Activated naive CD8-positive, alpha-beta T cell (primary cell): ENCODE data around the gene TEKTIP1.

Experiments used
- H3K27ac Mint-ChIP-seq: one replicate; pipeline ENCODE4 v1.8.0; 2021; ENCODE audit warnings: mixed read lengths
- H3K27me3 Mint-ChIP-seq: one replicate; pipeline ENCODE4 v1.8.0; 2021; ENCODE audit warnings: mixed read lengths
- H3K36me3 Mint-ChIP-seq: one replicate; pipeline ENCODE4 v1.8.0; 2021; ENCODE audit warnings: mixed read lengths
- H3K4me1 Mint-ChIP-seq: one replicate; pipeline ENCODE4 v1.8.0; 2021; ENCODE audit warnings: low read depth, mixed read lengths
- H3K4me3 Mint-ChIP-seq: one replicate; pipeline ENCODE4 v1.8.0; 2021; ENCODE audit warnings: mild to moderate bottlenecking, mixed read lengths
- H3K9me3 Mint-ChIP-seq: one replicate; pipeline ENCODE4 v1.8.0; 2021; ENCODE audit warnings: low read depth, mixed read lengths

TEKTIP1 gene

GRCh38 chr19:3515891-3516422 is 23.0 kb upstream of the TEKTIP1 start:
- Mint-ChIP-seq H3K4me3 (no peak overlapping the region), H3K27ac (no peak overlapping the region), H3K27me3 (no peaks in the 10 kb centered on the region), H3K9me3 (no peaks in the 10 kb centered on the region), H3K36me3 (peaks cover 1% of the 10 kb centered on the region), H3K4me1 (peaks cover 30% of the 10 kb centered on the region)

DNA sequence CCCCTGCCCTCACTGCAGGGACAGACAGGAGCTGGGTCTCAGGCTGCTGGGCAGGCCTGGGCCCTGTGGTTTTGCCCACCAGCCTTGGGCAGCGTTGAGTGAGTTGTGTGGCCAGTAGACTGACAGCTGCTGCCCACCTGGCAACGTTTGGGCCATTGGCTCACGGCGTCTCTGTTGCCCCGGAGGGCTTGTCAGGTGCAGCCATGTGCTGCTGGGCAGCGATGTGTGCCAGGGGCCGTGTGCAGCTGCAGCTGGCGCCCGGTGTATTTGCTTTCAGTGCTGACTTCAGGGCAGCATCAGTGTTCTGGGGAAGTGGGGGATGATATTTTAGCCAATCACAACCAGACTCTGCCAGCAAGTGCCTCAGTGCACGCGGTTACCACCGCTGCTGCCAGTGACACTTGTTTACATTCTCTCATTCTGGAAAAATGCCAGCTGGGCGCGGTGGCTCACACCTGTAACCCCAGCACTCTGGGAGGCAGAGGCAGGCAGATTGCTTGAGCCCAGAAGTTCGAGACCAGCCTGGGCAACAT is 22.2 kb upstream of the TEKTIP1 start:
- Mint-ChIP-seq H3K4me3 (no peak overlapping the region), H3K27me3 (no peaks in the 10 kb centered on the region), H3K4me1 (peaks cover 31% of the 10 kb centered on the region), H3K9me3 (no peaks in the 10 kb centered on the region), H3K27ac (no peak overlapping the region), H3K36me3 (peaks cover 4% of the 10 kb centered on the region)

DNA sequence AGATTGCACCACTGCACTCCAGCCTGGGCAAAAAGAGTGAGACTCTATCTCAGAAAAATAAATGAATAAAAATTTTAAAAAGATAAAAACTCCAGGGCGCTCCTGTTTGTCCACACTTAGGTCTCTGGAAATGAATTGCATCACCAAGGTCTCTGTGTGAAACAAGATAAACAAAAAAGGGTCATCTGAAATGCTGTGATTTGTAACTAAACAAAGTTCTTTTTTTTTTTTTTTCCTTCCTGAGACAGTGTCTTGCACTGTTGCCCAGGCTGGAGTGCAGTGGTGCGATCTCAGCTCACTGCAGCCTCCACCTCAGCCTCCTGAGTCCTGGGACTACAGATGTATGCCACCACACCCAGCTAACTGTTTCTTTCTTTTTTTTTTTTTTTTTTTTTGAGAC is 21.3 kb upstream of the TEKTIP1 start:
- Mint-ChIP-seq H3K27me3 (no peaks in the 10 kb centered on the region), H3K4me1 (peaks cover 31% of the 10 kb centered on the region), H3K9me3 (no peaks in the 10 kb centered on the region), H3K36me3 (peaks cover 4% of the 10 kb centered on the region), H3K4me3 (no peak overlapping the region), H3K27ac (no peak overlapping the region)

GRCh38 chr19:3518255-3518654 is 20.7 kb upstream of the TEKTIP1 start:
- Mint-ChIP-seq H3K27ac (no peak overlapping the region), H3K27me3 (no peaks in the 10 kb centered on the region), H3K4me1 (peaks cover 31% of the 10 kb centered on the region), H3K36me3 (peaks cover 4% of the 10 kb centered on the region), H3K4me3 (no peak overlapping the region), H3K9me3 (no peaks in the 10 kb centered on the region)

- H3K9me3 Mint-ChIP-seq = no peaks in the 10 kb centered on the region
- peaks cover 31% of the 10 kb centered on the region for H3K4me1 Mint-ChIP-seq
- H3K36me3 Mint-ChIP-seq = peaks cover 4% of the 10 kb centered on the region
- H3K27ac Mint-ChIP-seq = no peak overlapping the region
- no peak overlapping the region for H3K4me3 Mint-ChIP-seq
- H3K27me3 Mint-ChIP-seq = no peaks in the 10 kb centered on the region
Observed at GRCh38 chr19:3518659-3519058, 20.3 kb upstream of the TEKTIP1 start.

GRCh38 chr19:3519126-3519525 is 19.8 kb upstream of the TEKTIP1 start:
- no peaks in the 10 kb centered on the region for H3K9me3 Mint-ChIP-seq
- no peak overlapping the region for H3K4me3 Mint-ChIP-seq
- H3K27ac Mint-ChIP-seq = no peak overlapping the region
- H3K4me1 Mint-ChIP-seq = peaks cover 30% of the 10 kb centered on the region
- H3K27me3 Mint-ChIP-seq = no peaks in the 10 kb centered on the region
- peaks cover 4% of the 10 kb centered on the region for H3K36me3 Mint-ChIP-seq

- H3K4me1 Mint-ChIP-seq = peaks cover 22% of the 10 kb centered on the region
- no peaks in the 10 kb centered on the region for H3K9me3 Mint-ChIP-seq
- peaks cover 4% of the 10 kb centered on the region for H3K36me3 Mint-ChIP-seq
- H3K27ac Mint-ChIP-seq = no peak overlapping the region
- no peaks in the 10 kb centered on the region for H3K27me3 Mint-ChIP-seq
- no peak overlapping the region for H3K4me3 Mint-ChIP-seq
Observed at GRCh38 chr19:3520166-3521103, 18.5 kb upstream of the TEKTIP1 start.

DNA sequence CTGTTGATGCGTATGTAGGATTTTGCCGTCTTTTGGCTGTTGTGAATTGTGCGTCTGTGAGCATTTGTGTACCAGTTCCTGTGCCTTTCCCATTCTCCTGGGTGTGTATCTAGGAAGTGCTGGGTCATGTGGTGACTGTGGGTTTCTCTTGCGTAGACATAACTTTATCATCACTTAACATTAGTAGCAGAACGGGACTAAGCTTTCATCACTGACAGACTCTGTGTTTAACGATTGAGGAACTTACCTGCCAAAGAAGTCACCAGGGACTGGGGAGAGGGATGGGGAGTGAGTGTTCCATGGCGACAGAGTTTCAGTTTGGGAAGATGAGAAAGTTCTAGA is 17.9 kb upstream of the TEKTIP1 start:
- Mint-ChIP-seq H3K4me3 (no peak overlapping the region), H3K36me3 (peaks cover 4% of the 10 kb centered on the region), H3K9me3 (no peaks in the 10 kb centered on the region), H3K4me1 (peaks cover 17% of the 10 kb centered on the region), H3K27me3 (no peaks in the 10 kb centered on the region), H3K27ac (no peak overlapping the region)

GRCh38 chr19:3522421-3523360 is 16.3 kb upstream of the TEKTIP1 start:
- Mint-ChIP-seq H3K9me3 (no peaks in the 10 kb centered on the region), H3K4me1 (peaks cover 10% of the 10 kb centered on the region), H3K27me3 (no peaks in the 10 kb centered on the region), H3K27ac (no peak overlapping the region), H3K36me3 (peaks cover 4% of the 10 kb centered on the region), H3K4me3 (no peak overlapping the region)

DNA sequence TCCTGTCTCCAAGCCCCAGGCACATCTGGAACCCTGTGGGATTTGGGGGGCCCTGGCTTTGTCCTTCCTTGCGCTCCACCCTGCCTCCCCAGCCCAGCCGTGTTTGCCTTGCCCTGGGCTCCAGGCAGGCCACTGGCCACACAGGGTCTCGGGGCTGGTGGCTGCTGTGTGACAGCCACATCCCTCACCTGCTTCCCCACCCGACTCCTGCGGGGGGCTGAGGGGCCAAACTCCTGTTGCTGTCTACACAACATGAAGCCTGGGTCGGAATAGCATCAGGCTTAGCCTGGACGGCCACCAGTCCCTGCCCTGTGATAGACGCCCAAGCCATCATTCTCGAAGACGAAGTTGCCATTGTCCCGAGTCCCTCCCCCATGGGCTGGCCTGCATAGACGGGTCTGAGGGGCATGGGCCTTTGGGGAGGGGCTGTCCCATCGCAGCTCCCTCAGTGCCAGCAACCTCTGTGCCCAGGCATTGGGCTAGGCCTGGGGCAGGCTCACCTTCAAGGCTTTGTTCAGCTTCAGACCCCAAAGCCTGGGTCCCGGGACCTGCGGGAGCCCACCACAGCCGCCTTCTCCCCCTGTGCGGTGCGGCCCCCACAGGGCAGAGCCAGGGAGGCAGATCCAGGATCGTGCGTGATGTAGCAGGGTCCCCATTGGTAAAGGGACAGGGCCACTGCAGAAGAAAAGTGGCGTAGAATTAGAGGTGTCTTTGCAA is 15.5 kb upstream of the TEKTIP1 start:
- peaks cover 5% of the 10 kb centered on the region for H3K4me1 Mint-ChIP-seq
- H3K4me3 Mint-ChIP-seq = no peak overlapping the region
- H3K27me3 Mint-ChIP-seq = no peaks in the 10 kb centered on the region
- peaks cover 4% of the 10 kb centered on the region for H3K36me3 Mint-ChIP-seq
- no peak overlapping the region for H3K27ac Mint-ChIP-seq
- no peaks in the 10 kb centered on the region for H3K9me3 Mint-ChIP-seq

DNA sequence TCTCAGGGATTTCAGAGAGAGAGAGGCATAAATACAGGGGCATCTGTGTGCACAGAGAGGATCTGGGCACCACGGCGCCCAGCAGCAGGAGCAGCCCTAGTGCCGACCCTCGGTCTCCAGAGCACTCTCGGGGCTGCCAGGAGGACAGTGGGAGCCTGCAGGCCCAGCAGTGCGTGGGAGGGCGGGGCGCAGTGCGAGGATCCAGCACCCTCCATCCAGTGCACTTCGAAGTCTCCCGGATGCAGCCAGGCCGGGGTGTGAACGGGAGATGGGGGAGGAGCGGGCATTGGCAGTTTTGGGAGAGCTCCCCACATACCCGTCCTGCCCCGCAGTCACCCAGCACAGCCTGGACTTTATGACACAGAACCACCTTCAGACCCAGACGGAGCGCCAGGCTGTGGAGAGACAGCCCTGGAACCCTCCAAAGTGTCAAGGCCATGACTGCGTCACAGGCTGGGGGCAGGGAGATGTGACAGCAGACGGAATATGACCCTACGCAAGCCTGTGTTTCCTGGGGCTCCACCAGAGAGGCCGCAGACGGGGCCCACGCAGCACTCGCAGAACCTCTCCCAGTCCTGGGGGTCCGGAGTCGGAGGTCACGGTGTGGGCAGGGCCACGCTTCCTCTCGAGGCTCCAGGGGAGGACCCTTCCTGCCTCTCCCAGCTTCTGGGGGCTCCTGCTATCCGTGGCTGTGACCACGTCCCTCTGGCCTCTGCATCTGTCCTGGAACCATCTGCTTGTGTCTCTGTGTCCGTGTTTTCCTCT is 14.7 kb upstream of the TEKTIP1 start:
- H3K9me3 Mint-ChIP-seq = no peaks in the 10 kb centered on the region

GRCh38 chr19:3524904-3525451 is 14.0 kb upstream of the TEKTIP1 start:
- Mint-ChIP-seq H3K27me3 (no peaks in the 10 kb centered on the region), H3K4me1 (peaks cover 4% of the 10 kb centered on the region), H3K4me3 (no peak overlapping the region), H3K9me3 (no peaks in the 10 kb centered on the region), H3K36me3 (peaks cover 4% of the 10 kb centered on the region), H3K27ac (no peak overlapping the region)

More for the DNA sequence above, 14.7 kb upstream of the TEKTIP1 start:
- H3K4me1 Mint-ChIP-seq = peaks cover 4% of the 10 kb centered on the region
- peaks cover 4% of the 10 kb centered on the region for H3K36me3 Mint-ChIP-seq
- H3K27me3 Mint-ChIP-seq = no peaks in the 10 kb centered on the region
- no peak overlapping the region for H3K4me3 Mint-ChIP-seq
- no peak overlapping the region for H3K27ac Mint-ChIP-seq

- no peak overlapping the region for H3K4me3 Mint-ChIP-seq
Observed at GRCh38 chr19:3526507-3527237, 12.3 kb upstream of the TEKTIP1 start.

More at GRCh38 chr19:3526507-3527237, 12.3 kb upstream of the TEKTIP1 start:
- H3K4me1 Mint-ChIP-seq = no peaks in the 10 kb centered on the region
- no peaks in the 10 kb centered on the region for H3K27me3 Mint-ChIP-seq
- H3K27ac Mint-ChIP-seq = no peak overlapping the region
- no peaks in the 10 kb centered on the region for H3K36me3 Mint-ChIP-seq
- no peaks in the 10 kb centered on the region for H3K9me3 Mint-ChIP-seq
